HG03108 (cell line): Measurements from ENCODE around the gene GSG1L.

ENCODE experiments used
- ATAC-seq: cut with Tn5 transposase; IDR thresholded peaks from one replicate; pipeline ENCODE4 v1.9.1; 2021; ENCODE audit warnings: moderate library complexity; ENCODE audit not compliant: unreplicated experiment

GSG1L gene

DNA sequence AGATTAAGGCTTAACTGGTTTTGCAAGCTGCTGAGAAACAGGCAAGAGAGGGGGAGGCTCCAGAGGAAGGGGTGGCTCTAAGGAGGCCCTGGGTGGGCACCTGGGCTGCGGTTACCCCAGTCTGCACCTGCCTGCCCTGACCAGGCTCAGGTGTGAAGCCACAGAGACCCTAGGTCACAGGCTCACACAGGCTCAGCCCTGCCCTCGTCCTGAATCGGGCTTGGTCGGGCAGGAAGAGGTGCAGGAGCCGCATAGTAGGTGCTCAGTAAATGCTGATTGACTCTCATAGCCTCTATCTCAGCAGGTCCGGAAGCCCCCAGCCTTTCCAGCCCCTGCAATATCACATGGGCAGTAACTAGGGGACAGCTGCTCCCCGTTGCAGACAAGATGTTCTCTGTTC is 203.4 kb downstream of the GSG1L start:
- ATAC-seq = no peak

DNA sequence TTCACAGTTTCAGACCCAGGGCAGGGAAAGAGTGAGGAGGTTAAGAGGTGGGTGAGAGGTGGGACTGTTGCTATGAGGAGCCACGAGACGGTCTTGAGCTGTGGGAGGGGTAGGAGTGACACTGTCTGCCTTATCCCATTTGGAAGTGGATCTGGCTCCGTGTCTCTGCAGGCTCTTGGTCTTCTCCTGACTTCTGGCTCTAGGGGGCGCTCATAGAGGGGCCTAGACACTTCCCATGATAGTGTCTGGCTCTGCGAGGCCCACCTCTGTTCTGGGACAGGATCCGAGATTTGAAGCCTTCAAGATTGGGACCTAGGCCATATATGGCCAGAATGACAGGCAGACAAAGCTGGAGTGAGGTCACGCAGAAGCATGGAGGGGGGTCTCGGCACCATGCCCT is 204.5 kb downstream of the GSG1L start:
- ATAC-seq = no peak

DNA sequence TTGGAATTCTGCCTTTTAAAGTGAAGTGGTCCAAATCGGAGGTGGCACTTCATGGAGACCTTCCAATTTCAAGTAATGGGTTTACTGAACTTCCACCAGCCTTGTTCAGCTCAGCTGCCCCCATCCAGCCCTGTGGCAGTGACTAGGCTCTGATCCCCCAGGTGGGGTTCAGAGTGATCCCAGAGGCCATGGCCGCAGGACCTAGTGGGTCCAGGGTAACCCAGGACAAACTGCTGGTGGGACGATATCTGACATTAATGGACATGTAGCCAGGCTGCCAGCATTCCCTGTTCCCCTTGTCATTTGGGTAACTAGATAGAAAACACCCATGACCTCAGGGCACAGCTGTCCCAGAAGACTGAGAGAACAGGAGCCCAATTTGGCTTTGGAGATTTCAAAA is 209.9 kb downstream of the GSG1L start:
- no peak for ATAC-seq

DNA sequence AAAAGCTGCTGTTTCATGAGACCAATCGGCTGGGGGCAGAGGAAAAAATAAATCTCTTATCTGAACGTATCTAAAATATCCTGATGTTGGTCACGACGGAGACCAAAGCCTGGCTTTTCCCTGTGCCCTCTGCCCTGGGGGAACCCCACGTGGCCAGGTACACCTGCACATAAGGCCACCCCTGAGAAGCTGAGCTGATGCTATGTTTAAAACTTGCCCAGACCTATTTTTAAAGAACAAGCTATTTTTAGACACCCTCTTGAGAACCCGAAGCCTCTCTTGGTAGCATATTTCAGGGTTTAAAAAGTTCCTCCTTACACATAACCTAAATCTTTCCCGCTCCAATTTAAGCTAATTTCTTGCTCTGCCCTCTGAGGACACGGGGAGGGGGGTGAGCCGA is 210.4 kb downstream of the GSG1L start:
- ATAC-seq = no peak

DNA sequence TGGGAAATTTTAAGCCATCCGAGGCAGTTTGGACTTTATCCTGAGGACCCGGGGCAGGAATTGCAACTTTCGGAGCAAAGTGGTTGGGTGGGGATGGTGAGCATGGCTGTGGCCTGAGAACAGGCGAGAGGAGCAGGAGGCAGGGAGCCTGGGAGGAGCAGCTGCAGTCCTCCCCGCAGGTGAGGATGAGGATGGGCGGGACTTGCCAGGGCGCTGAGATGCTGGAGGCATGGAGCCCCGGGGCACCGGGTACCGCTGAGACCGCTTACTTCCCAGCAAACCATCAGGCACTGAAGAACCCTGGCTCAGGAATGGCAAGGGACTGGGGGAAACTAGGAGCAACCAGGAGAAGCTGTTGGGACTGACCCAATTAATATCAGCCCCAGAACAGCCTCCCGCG is 210.8 kb downstream of the GSG1L start:
- ATAC-seq = no peak

DNA sequence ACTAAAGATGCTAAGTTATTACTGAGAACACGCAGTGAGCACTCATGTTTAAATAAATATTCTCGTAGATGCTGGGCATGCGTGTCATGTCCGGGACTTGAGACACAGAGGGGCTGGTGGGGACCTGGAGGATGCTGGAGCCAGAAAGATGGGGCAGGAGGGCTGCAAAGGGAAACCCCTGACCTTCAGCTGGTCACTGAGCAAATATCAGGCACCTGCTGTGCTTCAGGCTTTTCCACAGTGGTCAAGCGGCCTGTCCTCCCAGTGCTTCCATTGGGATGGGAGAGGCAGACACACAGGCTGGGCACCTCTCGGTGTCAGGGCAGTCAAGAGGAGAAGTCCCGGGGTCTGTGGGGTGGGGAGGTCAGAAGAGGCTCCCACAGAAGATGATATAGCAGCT is 211.4 kb downstream of the GSG1L start:
- no peak for ATAC-seq

DNA sequence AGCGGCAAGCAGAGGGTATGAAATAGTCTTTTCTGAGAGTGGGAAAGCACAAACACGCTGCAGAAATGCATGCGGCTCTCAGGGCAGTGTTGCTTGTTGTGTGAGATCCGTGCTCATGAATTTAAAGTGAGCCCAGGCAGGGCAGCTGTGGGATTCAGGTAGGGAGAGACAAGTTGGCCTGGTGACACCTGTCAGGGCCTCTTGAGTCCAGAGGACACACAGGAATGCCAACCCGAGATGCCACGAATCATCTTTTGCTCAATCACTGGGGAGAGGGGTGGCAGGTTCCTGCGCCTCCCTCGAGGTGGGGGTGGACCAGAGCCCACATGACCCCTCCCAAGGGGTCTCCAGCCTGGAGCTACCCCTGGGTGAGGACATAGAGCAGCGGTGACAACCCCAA is 211.9 kb downstream of the GSG1L start:
- no peak for ATAC-seq

DNA sequence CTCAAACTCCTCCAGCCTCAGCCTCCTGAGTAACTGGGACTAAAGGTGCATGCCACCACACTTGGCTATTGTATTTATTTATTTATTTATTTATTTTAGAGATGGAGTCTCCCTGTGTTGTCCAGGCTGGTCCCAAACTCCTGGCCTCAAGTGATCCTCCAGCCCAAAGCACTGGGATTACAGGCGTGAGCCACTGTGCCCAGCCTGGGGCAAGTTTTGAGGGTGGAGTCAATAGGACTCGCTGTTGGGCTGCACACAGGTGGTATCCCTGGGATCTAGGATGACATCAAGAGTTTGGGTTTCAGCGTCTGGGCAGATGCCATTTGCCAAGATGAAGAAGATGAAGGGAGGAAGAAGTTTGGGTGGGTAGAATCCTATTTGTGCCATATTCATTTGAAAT is 213.9 kb downstream of the GSG1L start:
- ATAC-seq = no peak

DNA sequence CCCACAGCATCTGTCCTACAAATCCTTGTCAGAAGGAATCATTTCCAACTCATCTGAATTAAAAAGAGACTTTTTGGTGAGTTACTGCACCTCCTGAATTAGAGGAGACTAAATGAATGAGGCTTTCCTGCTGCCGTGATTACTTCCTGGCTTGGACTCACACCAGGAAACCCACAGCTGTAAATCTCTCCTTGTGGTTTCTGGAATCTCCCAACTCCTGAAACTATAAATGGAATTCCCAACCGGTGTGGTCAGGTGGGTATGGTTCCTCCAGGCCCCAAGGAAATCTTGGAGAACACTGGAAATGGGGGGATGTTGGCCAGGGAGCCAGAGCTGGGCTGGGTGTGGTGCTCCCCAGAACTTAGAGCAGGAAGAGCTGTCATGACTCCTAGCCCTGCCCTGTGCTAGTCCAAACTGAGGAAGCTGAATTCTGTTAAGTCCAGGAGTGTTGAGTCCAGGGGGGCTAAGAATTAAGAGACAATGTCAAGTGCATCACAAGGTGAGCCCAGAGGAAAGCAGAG is 216.4 kb downstream of the GSG1L start:
- ATAC-seq = no peak

DNA sequence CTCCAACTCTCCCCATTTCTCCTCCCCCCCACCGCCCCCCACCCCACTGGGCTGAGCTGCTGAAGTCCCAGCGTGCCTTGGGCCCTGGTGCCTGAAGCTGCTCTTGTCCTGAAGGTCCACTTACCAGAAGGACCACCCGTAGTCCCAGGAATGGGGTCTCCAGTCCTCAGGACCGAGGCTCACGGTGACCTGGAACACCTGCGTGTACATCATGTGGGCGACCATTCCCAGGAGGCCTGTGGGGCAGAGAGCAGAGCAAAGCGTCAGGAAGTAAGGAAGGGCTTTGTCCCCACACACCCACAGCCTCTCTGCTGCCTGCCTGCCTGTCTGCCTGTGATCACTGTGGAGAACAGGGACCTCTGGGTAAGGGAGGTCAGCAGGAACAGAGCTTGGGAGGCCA is 218.7 kb downstream of the GSG1L start:
- ATAC-seq = no peak

DNA sequence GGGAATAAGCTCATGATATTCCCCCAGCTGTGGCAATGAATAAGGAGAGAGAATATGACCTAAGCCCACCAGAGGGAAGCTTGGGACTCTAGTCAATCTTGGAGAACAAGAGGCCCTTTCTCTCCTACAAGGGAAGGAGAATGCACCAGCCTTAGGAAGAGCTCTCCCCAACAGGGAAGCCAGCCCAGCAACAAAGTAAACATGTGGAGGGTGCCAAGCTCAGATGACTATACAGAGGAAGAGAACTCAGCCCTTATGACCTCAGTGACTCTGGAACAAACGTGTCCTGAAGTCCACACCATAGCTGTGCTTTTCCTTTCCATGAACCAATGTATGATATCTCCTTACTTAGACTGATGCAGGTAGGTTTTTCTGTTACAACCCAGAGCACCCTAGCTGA is 219.7 kb downstream of the GSG1L start:
- no peak for ATAC-seq

DNA sequence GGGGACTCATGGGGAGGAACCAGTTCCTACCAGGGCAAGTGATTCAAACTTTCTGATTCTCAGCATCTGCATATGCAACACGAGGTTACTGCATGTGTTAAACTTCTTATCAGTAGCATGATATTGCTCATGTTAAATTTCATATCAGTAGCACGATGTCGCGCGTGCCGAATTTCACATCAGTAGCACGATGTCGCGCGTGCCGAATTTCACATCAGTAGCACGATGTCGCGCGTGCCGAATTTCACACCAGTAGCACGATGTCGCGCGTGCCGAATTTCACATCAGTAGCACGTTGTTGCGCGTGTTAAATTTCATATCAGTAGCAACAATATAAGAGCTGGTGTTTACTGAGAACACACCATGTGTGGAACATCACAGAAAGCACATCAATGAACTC is 221.6 kb downstream of the GSG1L start:
- no peak for ATAC-seq

DNA sequence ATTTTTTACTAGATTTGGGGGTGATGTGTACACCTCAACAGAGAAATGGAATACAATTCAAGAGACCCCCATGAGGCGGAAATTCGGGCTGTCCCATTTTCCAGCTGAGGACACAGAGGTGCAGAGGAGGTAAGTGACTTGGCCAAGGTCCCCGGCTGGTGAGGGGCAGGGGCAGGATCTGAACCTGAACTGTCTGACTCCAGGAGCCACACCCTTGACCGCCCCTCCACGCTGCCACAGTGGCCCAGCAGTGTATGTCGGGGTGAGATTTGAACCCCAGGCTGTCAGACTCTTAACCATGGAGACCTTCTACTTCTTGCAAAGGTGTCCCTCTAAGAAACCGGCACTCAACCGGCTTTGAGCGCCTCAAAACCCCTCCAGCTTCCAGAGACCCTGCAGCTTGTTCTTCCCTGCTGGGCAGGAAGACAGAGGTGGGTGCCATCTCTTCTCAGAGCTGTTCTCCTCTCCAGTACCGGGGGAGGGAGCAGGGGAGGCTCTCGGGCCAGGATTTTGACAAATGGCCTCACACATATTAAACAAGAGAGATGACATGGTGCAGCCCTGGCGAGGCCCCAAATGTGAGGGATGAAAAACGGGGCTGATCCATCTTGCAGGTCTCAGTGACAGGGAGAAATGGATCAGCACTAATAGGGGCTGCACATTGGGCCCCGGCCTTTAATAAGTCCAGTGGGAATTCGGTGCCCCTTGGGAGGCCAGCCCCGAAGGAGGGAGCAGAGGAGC is 222.3 kb downstream of the GSG1L start:
- ATAC-seq = no peak

DNA sequence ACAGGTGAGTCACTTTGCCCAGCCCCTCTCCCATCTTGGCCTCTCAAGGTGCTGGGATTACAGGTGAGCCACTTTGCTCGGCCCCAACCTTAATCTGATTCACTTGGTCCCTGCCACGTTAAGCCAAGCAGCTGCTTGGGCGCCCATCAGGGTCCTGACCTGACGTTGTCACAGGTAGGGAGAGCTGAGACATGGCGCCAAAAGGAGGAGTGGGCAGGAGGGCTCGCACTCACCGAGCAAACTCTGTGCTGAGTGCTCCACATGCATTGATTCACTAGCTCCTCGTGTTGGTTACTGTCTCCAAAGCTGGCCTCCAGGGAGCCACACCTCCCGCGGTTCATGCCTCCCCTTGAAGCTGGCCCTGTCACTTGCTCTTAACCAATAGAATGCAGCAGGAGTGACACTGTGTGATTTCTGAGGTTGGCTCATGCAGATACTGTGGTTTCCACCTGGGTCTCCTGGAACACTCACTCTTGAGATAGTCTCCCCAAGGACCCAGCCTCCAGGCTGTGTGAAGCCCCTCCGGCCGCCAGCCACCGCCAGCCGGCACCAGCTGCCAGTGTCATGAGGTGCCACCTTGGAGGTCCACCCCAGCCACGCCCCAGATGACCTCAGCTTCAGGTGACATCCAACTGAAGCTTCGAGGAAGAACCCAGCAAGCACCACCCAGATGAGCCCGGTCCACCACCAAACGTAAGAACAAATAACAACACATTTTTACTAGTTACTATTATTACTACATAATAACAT is 223.0 kb downstream of the GSG1L start:
- no peak for ATAC-seq

DNA sequence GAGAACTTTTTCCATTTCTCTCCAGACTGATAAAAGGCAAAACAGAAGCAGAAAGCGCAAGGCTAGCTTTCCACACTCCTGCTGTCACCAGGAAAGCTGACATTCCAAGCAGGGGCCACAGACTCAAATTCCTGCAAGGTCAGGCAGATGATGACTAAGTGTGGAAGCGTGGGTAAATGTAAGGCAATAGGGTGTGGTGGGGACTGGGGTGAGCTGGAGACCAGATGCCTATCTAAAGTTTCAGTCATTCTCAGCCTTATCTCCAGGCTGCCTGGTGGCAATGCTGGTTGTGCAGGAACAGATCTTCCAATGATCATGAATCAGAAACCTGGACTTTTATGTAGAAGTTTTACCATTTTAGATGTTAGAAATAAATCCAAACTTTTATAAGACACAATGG is 224.1 kb downstream of the GSG1L start:
- ATAC-seq = no peak

DNA sequence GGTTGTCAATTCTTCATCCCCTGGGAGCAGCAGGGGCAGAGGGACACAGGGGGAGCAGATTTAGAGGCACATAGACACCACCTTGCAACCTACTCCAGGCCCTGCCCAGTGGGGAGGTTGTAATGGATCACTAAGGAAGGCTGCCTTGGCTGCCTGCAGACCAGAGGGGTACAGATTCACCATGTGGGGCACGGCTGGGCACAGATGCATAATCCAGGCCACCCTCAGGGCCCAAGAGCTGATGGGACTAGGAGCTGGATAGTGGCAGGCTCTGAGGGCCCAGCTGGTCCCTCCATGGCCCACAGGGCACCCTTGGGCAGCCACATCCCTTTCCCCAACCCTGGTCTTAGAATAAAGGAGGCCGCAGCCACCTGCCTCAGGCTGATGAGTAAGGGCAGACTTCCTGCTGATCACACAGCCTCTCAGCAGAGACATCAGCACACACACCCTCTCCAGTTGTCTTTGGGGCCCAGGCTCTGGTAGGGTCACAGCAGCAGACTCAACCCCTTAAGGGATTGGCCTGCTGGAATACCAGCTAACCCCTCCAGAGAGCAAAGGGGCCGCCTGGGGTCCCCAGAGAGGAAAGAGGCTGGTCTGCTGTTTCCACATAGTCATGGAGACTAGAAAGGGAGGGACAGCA is 224.9 kb downstream of the GSG1L start:
- no peak for ATAC-seq

DNA sequence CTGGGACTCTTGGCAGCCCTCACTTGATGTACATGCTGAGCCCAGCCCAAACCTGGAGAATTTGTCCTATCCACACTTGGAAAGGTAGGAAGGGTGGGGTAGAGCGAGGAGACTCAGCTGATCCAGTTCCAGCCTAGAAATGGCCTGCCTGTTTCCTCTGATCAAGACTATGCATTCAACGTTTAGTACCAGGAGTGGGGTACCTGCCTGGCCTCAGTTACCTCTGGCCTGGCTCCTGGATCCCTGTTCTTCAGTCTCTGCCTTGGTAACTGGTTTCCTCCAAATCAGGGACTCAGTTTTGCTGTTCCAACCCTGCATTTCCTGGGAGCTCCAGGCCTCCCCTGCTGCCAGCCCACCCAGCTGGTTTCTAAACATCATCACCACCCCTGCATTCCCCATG is 233.5 kb downstream of the GSG1L start:
- no peak for ATAC-seq

DNA sequence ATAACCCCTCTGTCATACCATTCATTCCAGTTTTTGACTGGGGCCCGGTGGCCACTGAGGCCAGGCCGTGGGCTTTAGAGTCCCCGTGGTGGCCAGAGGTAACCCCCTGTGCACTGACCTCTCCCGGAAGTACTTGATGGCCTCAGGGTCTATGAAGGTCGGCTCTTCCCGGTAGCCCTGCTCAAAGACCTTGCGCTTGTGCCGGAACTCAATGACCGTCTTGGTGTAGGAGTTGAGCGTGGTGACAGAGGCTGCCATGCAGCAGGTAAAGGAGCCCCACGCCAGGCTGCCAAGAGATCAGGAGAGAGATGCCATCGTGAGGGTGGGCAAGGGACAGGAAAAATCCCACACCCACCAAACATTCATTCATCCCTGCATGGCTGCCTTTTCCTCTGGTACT is 234.8 kb downstream of the GSG1L start:
- ATAC-seq = no peak

DNA sequence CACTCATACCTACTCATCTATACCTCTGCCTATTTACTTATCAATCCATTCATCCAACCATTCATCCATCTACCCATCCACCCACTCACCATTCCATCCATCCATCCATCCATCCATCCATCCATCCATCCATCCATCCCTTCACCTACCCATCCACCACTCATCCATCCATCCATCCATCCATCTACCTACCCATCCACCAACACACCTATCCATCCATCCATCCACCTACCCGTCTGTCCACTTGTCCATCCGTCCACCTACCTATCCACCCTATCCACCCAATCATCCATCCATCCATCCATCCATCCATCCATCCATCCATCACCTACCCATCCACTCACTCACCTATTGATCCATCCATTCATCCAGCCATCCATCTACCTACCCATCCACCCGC is 235.7 kb downstream of the GSG1L start:
- no peak for ATAC-seq

DNA sequence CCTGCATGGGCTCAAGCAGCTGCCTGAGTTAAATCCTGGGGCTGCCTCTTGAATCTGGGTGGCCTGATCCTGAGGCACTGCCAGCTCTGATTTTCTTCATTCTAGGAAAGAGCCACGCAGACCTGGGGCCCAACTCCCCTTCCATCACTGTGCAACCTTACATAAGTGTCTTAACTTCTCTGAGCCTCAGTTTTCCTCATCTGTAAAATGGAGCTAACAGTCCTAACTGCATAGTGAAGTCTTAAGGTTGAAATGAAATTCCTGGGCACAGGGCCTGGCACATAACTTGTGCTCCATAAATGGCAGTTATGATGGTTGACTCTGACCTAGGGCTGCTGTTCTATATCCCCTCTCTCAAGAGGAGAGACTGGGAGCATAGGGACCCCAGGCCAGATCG is 236.6 kb downstream of the GSG1L start:
- no peak for ATAC-seq

DNA sequence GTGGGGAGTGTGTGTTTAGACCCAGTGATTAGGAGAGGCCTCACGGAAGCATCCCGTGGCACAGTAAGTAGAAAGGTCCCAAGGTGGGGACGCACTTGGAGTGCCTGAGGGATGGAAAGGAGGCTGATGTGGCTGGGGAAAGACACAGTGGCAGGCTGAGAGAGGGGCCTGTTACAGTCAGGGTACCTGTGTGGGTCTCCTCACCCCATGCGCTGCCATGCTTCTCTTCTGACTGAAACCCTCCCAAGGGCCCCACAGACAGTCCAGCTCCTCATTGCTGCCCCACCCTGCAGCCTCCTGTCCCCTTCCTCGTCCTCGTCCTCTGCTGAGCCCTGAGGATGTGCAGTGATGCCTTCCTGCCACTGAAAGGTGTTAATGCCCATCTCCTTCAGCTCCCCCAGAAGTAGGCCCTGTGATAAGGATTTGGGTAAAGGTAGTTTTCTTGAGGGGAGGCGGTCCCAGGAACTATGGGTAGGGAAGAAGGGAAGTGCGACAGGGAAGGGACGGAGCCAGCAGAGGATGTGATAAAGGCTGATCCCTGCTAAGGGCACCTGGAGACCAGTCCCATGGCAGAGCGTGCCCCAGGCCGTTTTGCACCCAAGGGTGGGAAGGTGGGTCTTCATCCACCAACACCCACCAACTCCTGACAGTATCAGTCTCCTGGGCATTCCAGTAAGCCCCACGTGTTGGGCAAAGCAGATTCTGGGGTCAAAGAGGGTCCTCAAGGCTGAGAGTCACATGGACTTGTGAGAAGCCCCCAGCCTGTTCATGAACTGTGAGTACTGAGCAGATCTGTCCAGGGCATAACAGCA is 237.2 kb downstream of the GSG1L start:
- ATAC-seq = no peak
